Erythroblast (primary cell): ENCODE data around the gene ST6GALNAC4.

Source experiments
- GATA1 ChIP-seq: IDR thresholded peaks from 2 replicates; pipeline ENCODE4 v1.6.1; 2011; ENCODE audit warnings: low read depth, mild to moderate bottlenecking, control low read depth, low read length, moderate library complexity
- POLR2A ChIP-seq: IDR thresholded peaks from 2 replicates; pipeline ENCODE4 v1.6.1; 2011; ENCODE audit warnings: mild to moderate bottlenecking, low read length

DNA sequence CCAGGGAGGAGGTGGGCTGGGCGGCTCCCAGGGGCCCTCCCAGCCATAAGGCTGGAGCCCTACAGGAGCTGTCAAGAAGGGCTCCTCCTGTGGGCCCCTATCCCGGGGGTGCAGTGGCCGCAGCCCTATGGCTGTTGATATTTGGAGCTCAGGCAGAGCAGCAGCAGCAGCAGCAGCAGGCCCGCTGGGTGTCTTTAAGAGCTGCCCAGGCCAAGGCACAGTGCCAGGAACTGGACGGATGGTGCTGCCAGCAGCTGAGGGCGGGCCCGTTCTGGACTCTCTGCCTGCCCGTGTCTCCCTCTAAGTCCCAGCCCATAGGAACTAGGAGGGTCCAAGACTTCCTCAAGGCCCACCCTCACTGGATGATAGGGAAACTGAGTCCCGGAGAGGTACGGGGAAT lies 43.0 kb downstream of the ST6GALNAC4 start:
- TF ChIP-seq POLR2A (no peak), GATA1 (no peak)
